Head of caudate nucleus (tissue), 42 donors: ENCODE measurements around the gene BLOC1S5.
"Not testable (repeated sequence)": the region's sequence is repeated elsewhere in the genome, so short reads cannot be mapped to it uniquely, and the experiment has no call there.

Experiments
- DNase-seq, 42 donors: peaks; one replicate each; pipeline versions ENCODE4 v3.0.0 to v3.0.0-alpha.2; 2020 to 2021; ENCODE audit warnings: mixed read lengths in 7 of 42
- intact Hi-C: fragments of 100-400 bp; cut with DNase I; formaldehyde crosslinking; loops from one replicate; pipeline ENCODE4 v1.15.0; 2022

Gene BLOC1S5

DNA sequence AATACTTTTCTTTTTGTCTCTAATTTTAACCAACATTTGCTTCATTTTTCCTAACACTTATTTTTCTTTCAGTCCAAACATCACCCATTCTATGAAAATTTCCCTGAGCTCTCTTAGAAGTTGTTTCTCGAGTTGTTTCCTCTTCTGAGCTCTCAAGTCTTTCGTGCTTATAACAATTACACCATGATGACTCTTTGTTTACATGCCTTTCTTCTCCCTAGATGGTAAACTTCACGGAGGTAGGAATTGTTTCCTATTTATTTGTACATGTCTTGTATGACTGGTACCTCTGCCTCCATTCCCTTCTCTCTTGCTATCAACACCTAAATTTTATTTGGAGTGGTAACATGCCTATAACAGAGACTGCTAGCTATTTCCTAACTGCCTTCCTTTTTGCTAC lies 6.4 kb downstream of the BLOC1S5 start:
- intact Hi-C loops = no loop called here

GRCh38 chr6:8057263-8057662 lies 6.9 kb downstream of the BLOC1S5 start:
- intact Hi-C loops = no loop called here
- DNase-seq = no peak

More for the DNA sequence above, 6.4 kb downstream of the BLOC1S5 start:
- DNase-seq = no peak

DNA sequence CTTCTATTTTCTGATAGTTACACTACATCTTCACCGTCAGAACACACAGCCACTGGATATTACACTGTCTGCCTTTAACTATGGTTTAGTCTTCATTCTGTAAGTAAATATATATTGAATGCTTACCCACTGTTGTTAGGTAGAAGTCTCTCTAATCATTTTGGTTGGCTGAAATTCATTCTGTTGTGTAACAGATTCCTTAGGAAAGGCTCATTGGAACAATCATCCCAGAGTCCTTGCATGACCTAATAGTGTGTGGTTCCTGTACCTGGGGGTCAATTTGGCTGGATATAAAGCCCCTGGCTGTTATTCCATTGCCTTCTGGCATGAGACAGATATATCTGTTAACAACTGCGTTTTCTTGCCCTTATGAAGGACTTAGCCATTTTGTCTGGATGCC lies 9.9 kb downstream of the BLOC1S5 start:
- intact Hi-C loops = no loop called here
- no peak for DNase-seq

- intact Hi-C loops = no loop called here
- no peak for DNase-seq
Measured at GRCh38 chr6:8047541-8048292, 16.5 kb downstream of the BLOC1S5 start.

DNA sequence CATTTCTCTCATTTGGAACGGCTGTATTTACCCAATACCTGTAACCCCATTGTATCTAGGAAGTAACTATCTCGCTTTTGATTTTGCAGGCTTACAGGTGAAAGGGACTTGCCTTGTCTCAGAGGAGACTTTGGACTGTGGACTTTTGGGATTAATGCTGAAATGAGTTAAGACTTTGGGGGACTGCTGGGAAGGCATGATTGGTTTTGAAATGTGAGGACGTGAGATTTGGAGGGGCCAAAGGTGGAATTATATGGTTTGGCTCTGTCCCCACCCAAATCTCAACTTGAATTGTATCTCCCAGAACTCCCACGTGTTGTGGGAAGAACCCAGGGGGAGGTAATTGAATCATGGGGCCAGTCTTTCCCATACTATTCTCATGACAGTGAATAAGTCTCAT lies 18.4 kb downstream of the BLOC1S5 start:
- intact Hi-C loops, DNase-seq: not testable (repeated sequence)

- intact Hi-C loops = no loop called here
- no peak for DNase-seq
Measured at GRCh38 chr6:8043221-8043620, 21.0 kb downstream of the BLOC1S5 start.

DNA sequence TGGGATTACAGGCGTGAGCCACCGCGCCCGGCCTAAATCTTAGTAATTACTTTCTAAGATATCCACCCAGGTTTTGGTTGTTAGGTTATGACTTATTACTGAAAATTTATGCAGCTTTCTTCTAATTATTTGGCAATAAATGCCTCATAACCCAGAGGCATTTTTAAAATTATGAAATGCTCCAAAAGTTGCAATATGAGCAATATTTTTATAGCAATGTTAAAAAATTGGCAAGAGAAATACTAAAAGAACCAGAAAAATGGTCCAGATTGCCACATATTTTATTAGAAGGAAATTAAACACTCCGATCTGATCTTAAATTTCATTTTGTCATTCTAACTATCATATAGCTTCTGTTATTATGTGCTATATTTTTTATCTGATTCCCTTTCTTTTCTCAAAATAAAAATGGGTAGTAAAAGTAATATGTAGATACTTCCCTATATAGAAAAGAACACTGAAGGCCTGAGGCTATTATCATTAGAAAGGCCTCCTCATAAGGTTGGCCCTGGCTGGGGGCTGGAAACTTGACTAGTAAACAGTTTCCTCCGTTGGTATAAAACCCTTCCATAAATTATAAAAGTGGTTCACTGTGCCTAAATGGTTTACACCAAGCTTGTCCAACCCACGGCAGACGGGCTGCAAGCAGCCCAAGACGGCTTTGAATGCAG lies 22.1 kb downstream of the BLOC1S5 start:
- intact Hi-C loops = no loop called here
- no peak for DNase-seq

GRCh38 chr6:8034107-8034506 lies 30.1 kb downstream of the BLOC1S5 start:
- DNase-seq, intact Hi-C loops: not testable (repeated sequence)

DNA sequence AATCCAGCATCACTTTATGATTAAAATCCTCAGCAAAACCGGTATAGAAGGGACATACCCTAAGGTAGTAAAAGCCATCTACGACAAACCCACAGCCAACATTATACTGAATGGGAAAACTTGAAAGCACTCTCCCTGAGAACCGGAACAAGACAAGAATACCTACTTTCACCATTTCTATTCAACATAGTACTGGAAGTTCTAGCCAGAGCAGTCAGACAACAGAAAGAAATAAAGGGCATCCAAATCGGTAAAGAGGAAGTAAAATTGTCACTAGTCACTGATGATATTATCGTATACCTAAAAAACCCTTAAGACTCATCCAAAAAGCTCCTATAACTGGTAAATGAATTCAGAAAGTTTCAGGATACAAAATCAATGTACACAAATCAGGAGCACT lies 33.3 kb downstream of the BLOC1S5 start:
- no peak for DNase-seq
- intact Hi-C loops = no loop called here

- no peak for DNase-seq
- intact Hi-C loops = no loop called here
Measured at GRCh38 chr6:8029243-8029870, 34.8 kb downstream of the BLOC1S5 start.

- DNase-seq = no peak
- intact Hi-C loops = no loop called here
Measured at GRCh38 chr6:8027965-8028651, 36.1 kb downstream of the BLOC1S5 start.

DNA sequence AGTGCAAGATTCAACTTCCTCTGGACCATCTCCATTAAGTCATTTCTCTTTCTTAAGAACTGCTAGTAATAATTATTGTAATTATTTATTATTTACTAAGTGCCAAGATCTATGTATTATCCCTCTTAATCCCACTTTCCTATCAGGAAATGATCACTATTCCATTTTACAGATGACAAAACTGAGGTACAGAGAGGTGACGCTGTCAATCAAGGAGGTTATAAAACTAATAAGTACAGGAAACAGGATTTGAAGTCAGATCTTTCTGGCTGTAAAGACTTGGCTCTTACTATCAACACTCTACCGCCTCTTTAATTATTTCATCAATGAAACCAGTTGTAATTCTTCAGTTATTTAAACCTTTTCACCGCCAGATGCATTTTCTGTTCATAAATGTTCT lies 37.4 kb downstream of the BLOC1S5 start:
- intact Hi-C loops = no loop called here
- DNase-seq = no peak

DNA sequence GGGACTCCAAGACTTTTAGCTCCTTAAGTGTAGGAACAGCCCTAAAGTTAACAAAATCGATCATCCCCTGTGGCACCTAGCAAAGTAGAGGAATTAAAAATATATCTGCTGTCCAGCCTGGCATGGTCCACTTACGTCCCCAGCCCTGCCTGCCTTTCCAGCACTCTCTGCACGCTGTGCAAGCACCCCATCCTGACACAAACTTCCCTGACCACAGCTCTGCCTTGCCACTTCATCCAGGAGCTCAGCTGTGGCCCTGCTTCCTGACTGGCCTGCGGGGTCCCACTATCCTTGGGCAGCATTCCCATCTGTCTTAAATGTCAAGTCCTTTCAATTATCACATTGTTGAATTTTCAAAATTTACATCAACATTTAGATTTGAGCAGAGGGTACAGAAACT lies 39.0 kb downstream of the BLOC1S5 start:
- no peak for DNase-seq
- intact Hi-C loops = no loop called here

DNA sequence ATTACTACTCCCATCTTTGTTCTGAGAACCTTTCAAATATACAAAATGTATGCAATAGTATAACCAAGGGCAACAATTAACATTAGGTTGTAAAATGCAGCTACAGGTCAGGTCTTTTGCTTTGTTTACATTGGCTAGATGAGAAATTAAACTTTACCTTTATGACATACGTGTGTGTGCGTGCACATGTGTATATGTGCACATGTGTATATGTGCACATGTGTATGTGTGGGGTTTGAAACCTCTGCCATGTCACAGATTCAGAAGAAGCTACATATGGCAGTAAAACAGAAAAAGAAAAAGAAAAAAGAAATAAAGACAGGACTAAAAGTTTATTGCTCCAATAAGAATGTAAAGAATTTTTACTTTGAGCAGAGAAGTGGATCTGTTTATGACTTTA lies 40.6 kb downstream of the BLOC1S5 start:
- no peak for DNase-seq
- intact Hi-C loops = no loop called here

GRCh38 chr6:8020083-8020482 lies 44.1 kb downstream of the BLOC1S5 start:
- DNase-seq = no peak
- intact Hi-C loops = no loop called here

DNA sequence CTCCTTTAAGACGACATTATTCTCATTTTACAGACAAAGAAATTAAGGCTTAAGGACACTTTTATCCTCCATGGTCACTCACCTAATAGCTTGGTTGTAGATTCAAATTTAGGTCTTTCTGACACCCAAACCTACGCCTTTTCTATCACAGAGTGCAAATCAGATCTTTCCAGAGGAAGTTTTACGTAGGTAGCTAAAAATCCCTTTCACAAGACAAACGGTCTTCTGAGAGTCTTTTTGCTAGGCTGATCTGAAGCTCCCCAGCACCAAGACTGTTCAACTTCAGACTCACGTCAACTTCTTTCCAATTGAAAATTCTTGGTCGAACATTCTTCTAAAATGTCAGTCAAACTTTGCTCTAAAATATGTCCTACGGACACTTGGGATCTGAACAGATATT lies 46.5 kb downstream of the BLOC1S5 start:
- no peak for DNase-seq
- intact Hi-C loops = no loop called here

- DNase-seq = no peak
- intact Hi-C loops = no loop called here
Measured at GRCh38 chr6:8017276-8017701, 46.9 kb downstream of the BLOC1S5 start.

DNA sequence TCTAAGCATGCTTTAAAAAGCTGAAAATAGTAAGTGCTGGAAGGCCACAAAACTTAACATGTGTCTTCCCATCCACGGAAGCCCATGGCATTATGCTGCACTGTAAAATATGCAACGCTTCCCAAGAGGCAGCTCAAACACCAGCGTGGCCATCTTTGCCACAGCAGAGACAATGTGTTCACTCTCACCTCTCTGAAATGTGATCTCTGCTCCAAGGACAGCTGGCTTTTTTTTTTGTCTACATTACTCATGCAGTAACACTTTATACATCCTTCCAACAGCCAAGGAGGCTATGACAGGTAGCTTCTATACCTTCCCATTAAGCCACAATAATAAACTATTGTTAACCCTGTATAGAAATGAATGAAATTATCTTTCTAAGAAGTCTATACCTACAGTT lies 49.2 kb downstream of the BLOC1S5 start:
- intact Hi-C loops = no loop called here
- no peak for DNase-seq

- DNase-seq = peak in 1 of 42 donors; percentile 27
- intact Hi-C loops = no loop called here
Measured at GRCh38 chr6:8013763-8014162, 50.4 kb downstream of the BLOC1S5 start.

DNA sequence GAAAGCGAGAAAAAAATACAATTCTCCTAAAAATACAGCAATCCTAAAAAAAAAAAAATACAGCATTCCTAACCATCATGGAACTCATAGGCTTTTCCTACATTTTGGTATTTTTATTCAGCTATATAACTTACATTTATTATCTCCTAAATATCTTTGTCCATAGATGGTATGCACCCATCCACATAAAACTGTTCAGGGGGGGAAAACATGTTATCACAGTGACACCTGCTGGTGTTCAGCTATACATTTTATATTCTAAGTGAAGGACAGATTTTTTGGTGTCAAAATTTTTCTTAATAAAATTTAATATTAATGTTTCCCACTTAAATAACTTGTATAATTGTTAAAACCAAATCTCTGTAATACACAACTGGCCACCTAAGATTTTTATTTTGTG lies 58.0 kb downstream of the BLOC1S5 start:
- intact Hi-C loops = no loop called here
- peak in 11 of 42 donors; percentile 14 to 54 (median 29) for DNase-seq
